HepG2 (cell line): ENCODE measurements around the gene ANKRD49.

Experiments used
- CTCF ChIP-seq: sonication (generic); formaldehyde crosslinking; IDR thresholded peaks from 2 replicates; pipeline ENCODE4 v1.5.0; 2020; ENCODE audit warnings: mild to moderate bottlenecking, missing genetic modification reagents, moderate library complexity
- FOXP1 ChIP-seq, 2 experiments: fragments of 450-650 bp in 1 of 2; IDR thresholded peaks; 2 replicates each; pipeline ENCODE4 v1.6.1; 2017 to 2018; ENCODE audit warnings: antibody characterized with exemption in 1 of 2
- POLR2AphosphoS5 ChIP-seq: IDR thresholded peaks from 2 replicates; pipeline ENCODE4 v1.6.1; 2012; ENCODE audit warnings: low read depth, low read length
- ZBTB3 ChIP-seq: sonication (generic); formaldehyde crosslinking; IDR thresholded peaks from 2 replicates; pipeline ENCODE4 v1.4.0; 2020; ENCODE audit warnings: low read depth, mild to moderate bottlenecking, moderate library complexity, missing genetic modification reagents, borderline replicate concordance
- ZFP1 ChIP-seq: IDR thresholded peaks from 2 replicates; pipeline ENCODE4 v1.6.1; 2016
- ZNF619 ChIP-seq: sonication (generic); formaldehyde crosslinking; IDR thresholded peaks from 2 replicates; pipeline ENCODE4 v1.4.0; 2020; ENCODE audit warnings: mild to moderate bottlenecking, missing genetic modification reagents
- ZNF879 ChIP-seq: sonication (generic); formaldehyde crosslinking; IDR thresholded peaks from 2 replicates; pipeline ENCODE4 v1.8.1; 2023; ENCODE audit warnings: missing genetic modification reagents
- TF ChIP-seq, protein P1 (sequence below): sonication (generic); formaldehyde crosslinking; IDR thresholded peaks from 2 replicates; pipeline ENCODE4 v1.8.1; 2023; ENCODE audit warnings: mild to moderate bottlenecking, missing genetic modification reagents
- TF ChIP-seq, protein P2 (sequence below): sonication (generic); formaldehyde crosslinking; IDR thresholded peaks from 2 replicates; pipeline ENCODE4 v1.4.0; 2020; ENCODE audit warnings: low read depth, missing genetic modification reagents

DNA sequence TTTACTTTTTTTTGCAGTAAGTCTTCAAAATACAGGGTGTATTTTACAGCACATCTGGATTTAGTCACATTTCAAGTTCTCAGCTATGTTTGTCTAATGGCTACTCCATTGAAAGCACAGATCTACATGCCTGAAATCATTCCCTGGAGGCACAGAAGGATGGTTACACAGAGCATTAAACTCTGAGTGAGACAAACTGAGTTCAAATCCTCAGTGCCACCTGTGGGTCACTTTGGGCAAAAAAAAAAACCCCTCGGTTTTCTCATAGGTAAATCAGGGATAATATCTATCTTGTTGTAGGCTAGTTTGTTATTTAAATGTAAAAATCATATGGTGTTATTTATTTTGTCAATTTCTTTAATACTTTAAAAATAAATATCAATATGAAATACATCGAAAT lies 7.7 kb downstream of the ANKRD49 start:
- TF ChIP-seq ZFP1 (CRISPR knock-in tag) (no peak), ZBTB3 (CRISPR knock-in tag) (no peak), ZNF619 (no peak), CTCF (CRISPR knock-in tag) (no peak), ZNF879 (CRISPR knock-in tag) (no peak), POLR2AphosphoS5 (no peak), FOXP1 (IDR thresholded peaks at IDR 0.05) (no peak), FOXP1 (CRISPR knock-in tag; IDR thresholded peaks at IDR 0.05) (no peak)
- TF ChIP-seq, protein P1, sequence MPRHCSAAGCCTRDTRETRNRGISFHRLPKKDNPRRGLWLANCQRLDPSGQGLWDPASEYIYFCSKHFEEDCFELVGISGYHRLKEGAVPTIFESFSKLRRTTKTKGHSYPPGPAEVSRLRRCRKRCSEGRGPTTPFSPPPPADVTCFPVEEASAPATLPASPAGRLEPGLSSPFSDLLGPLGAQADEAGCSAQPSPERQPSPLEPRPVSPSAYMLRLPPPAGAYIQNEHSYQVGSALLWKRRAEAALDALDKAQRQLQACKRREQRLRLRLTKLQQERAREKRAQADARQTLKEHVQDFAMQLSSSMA (CRISPR knock-in tag): no peak
- TF ChIP-seq, protein P2, sequence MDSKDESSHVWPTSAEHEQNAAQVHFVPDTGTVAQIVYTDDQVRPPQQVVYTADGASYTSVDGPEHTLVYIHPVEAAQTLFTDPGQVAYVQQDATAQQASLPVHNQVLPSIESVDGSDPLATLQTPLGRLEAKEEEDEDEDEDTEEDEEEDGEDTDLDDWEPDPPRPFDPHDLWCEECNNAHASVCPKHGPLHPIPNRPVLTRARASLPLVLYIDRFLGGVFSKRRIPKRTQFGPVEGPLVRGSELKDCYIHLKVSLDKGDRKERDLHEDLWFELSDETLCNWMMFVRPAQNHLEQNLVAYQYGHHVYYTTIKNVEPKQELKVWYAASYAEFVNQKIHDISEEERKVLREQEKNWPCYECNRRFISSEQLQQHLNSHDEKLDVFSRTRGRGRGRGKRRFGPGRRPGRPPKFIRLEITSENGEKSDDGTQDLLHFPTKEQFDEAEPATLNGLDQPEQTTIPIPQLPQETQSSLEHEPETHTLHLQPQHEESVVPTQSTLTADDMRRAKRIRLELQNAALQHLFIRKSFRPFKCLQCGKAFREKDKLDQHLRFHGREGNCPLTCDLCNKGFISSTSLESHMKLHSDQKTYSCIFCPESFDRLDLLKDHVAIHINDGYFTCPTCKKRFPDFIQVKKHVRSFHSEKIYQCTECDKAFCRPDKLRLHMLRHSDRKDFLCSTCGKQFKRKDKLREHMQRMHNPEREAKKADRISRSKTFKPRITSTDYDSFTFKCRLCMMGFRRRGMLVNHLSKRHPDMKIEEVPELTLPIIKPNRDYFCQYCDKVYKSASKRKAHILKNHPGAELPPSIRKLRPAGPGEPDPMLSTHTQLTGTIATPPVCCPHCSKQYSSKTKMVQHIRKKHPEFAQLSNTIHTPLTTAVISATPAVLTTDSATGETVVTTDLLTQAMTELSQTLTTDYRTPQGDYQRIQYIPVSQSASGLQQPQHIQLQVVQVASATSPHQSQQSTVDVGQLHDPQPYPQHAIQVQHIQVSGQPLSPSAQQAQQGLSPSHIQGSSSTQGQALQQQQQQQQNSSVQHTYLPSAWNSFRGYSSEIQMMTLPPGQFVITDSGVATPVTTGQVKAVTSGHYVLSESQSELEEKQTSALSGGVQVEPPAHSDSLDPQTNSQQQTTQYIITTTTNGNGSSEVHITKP (CRISPR knock-in tag): no peak
